GM12864 (cell line): ENCODE data around the gene SUCLG1.

Experiments used
- DNase-seq: peaks from one replicate; pipeline ENCODE4 v3.0.0-alpha.2; 2011; ENCODE audit warnings: low read depth
- H3K4me3 ChIP-seq: 2 replicates; pipeline ENCODE4 v1.5.1; 2011; ENCODE audit warnings: mild to moderate bottlenecking, low read depth, low read length, control low read depth
- TF ChIP-seq, protein P1 (sequence below): IDR thresholded peaks from 2 replicates; pipeline ENCODE4 v1.5.1; 2011; ENCODE audit warnings: low read depth, mild to moderate bottlenecking, moderate library complexity, low read length, control low read depth, inconsistent platforms; ENCODE audit errors: missing control alignments

The SUCLG1 gene

DNA sequence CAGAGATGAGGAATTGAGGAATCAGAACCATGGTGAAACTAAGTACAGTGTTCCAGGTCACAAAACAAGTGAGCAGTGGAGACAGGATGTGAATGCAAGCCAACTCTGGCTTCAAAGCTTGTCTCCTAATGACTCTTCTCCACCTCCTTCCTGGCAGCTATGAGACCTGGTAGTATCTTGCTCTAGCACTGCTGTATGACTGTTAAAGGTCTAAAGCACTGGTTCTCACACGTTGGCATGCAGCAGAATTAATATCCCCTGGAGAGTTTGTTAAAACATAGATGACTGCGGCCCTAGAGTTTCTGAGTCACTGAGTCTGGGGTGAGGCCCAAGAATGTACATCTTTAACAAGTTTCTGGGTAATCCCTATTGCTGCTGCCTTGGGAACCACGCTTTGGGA is 63.3 kb downstream of the SUCLG1 start:
- DNase-seq: no peak
- TF ChIP-seq, protein P1, sequence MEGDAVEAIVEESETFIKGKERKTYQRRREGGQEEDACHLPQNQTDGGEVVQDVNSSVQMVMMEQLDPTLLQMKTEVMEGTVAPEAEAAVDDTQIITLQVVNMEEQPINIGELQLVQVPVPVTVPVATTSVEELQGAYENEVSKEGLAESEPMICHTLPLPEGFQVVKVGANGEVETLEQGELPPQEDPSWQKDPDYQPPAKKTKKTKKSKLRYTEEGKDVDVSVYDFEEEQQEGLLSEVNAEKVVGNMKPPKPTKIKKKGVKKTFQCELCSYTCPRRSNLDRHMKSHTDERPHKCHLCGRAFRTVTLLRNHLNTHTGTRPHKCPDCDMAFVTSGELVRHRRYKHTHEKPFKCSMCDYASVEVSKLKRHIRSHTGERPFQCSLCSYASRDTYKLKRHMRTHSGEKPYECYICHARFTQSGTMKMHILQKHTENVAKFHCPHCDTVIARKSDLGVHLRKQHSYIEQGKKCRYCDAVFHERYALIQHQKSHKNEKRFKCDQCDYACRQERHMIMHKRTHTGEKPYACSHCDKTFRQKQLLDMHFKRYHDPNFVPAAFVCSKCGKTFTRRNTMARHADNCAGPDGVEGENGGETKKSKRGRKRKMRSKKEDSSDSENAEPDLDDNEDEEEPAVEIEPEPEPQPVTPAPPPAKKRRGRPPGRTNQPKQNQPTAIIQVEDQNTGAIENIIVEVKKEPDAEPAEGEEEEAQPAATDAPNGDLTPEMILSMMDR: no peak

DNA sequence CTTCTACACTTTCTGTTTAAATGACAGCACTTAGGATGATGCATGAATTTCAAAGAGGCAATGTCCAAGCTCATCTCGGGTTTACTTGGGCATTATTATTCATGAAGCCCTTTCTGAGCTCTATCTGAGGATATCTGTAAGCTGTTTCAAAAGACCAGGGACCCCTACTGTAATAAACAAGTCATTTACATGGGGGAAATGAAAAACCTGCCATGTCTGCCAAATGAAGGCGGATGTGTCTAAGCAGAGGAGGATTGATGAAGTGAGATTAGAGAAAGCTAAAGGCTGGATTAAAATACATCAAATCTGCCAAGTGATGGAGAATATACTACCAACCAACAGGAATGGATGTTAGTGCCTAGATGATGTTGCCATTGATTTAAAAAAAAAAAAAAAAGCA is 64.5 kb downstream of the SUCLG1 start:
- TF ChIP-seq, protein P1: no peak
- no peak overlapping the region for H3K4me3 ChIP-seq
- no peak for DNase-seq

More for the DNA sequence above, 63.3 kb downstream of the SUCLG1 start:
- H3K4me3 ChIP-seq: no peak overlapping the region

DNA sequence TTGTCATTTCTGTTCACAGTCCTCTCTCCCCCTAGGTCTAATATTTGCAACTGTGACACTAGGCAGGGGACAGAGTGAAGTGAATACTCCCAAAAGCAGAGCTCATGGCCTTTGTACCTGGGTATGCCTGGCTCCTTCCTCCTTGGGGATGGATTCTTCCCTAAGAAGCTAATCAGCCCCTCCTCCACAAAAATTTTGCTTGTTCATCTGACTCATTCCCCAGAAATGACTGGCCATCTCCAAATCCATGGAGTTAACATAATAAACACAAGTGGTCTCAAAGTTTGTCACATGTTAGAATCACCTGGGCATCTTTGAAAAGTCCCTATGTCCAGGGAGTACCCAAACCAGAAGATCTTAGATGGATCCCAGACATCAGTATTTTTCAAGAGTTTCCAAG is 65.3 kb downstream of the SUCLG1 start:
- TF ChIP-seq, protein P1: no peak
- DNase-seq: no peak

DNA sequence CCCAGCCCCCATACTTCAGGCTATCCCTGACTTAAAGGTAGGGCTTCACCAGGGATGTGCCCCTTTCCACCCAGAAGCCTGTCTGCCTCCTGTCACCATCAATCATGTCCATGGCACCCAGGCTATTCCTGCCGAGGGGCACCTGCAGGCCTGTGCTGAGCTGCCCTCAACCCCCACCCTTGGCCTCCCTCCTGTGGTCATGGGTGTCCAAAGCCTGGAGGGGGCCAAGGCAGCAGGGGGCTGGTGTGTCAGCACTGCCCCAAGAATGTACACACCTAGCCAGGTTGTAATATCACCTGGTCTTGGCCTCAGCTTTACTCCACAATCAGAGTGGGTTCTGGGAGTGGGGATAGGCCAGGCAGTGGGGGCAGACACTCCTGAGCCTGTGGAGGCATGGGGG is 69.3 kb downstream of the SUCLG1 start:
- TF ChIP-seq, protein P1: no peak
- no peak for DNase-seq
- H3K4me3 ChIP-seq: no peak overlapping the region

More for the DNA sequence above, 65.3 kb downstream of the SUCLG1 start:
- H3K4me3 ChIP-seq: no peak overlapping the region

DNA sequence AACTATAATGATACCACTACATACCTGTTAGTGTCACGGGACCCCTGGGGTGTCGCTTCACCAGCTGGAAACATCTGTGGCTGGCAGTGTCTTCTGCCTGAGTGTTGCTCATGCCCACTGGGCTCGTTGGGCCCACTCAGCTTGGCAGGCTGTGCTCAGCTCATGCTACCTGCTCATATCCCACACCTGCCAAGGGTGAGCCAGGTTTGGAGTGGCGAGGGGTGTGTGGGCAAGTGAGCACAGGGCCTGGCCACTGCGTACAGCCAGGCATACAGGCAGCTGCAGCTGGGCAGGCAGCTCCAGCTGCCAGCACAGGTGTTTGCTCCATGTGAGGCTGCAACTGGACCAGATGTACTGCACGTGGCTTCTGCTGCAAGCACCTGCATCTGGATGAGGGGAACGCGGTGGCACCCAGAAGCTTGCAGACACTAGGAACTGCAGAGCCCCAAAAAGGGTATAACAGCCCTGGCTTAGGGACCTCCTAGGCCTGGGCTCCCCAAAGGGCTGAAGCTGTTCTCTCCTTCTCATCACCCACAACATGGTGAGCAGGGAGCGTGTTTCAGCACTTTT is 70.1 kb downstream of the SUCLG1 start:
- DNase-seq: no peak
- H3K4me3 ChIP-seq: no peak overlapping the region
- TF ChIP-seq, protein P1: no peak

DNA sequence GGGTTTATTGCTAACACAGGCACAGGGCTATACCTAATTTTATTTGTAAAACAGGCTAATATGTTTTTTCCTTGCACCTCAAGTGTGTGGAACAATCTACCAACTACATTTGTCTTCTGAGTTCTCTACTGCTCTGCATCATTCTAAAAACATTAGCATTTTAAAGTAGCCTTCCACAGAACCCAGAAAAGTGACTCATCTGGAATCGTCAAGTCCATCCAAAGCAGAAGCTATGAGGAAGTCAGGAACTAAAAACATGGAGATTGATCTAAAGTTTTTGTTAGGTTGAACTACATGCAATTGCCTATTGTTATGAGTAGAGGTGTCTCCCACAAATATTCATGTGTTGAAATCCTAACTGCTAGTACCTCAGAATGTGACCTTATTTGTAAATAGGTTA is 70.9 kb downstream of the SUCLG1 start:
- H3K4me3 ChIP-seq: no peak overlapping the region
- TF ChIP-seq, protein P1: no peak
- DNase-seq: no peak

DNA sequence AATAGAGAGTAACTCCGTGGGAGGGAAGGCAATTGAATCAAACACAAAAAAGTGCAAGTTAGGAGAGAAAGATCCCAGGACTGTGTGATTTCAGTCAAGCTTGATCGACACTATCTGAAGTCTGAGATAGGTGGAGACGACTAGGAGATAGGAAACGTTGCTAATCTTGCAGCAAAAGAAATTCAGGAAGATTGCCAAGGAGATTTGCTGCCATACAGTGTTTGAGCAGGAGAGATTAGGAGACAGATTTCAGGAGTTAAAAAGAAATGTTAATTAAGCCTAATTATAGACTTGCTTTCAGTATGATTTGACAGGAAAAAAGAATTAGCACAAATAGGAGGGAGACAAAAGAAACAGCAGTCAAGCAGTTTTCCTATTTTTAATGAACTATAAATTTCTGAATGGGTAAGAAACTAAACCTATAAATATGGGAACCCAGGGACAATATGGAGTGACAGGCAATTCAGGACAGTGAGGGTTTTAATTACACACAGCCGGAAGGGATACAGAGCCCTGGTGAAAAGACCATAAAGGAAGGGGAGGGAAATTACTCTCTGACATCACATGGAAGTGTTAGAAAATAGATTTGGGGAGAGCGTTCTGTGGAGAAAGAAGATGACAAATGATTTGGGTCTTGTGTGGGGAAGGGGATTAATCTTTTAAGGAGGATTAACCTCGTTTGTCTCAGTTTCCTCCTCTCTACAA is 72.6 kb downstream of the SUCLG1 start:
- no peak for DNase-seq
- TF ChIP-seq, protein P1: no peak
- no peak overlapping the region for H3K4me3 ChIP-seq
